SU-DHL-6 (cell line): ENCODE measurements around the gene CCM2.

ENCODE experiments used
- H2AFZ ChIP-seq: fragments of 200-600 bp; sonication (generic); 2 replicates; pipeline ENCODE4 v1.6.1; 2014; ENCODE audit warnings: low read depth, mild to moderate bottlenecking, moderate library complexity, mixed read lengths, antibody characterized with exemption, low read length; ENCODE audit not compliant: severe bottlenecking
- H3F3A ChIP-seq: fragments of 200-600 bp; shearing (Covaris generic); 2 replicates; pipeline ENCODE4 v1.6.0; 2016; ENCODE audit warnings: antibody characterized with exemption, mild to moderate bottlenecking; ENCODE audit not compliant: insufficient read depth
- H3K27ac ChIP-seq: fragments of 200-600 bp; sonication (generic); 2 replicates; pipeline ENCODE4 v1.5.1; 2016; ENCODE audit warnings: low read depth, mild to moderate bottlenecking, low read length, moderate library complexity, mixed read lengths
- H3K27me3 ChIP-seq: fragments of 200-600 bp; sonication (generic), shearing (Covaris generic); 2 replicates; pipeline ENCODE4 v1.6.0; 2014; ENCODE audit warnings: mild to moderate bottlenecking, low read length
- H3K36me3 ChIP-seq: fragments of 200-600 bp; sonication (generic); 2 replicates; pipeline ENCODE4 v1.6.1; 2014; ENCODE audit warnings: mild to moderate bottlenecking, low read length, mixed read lengths
- H3K4me2 ChIP-seq: fragments of 300-600, 200-600 bp; shearing (Covaris generic), sonication (generic); 2 replicates; pipeline ENCODE4 v1.6.0; 2014; ENCODE audit warnings: low read length, low read depth, mild to moderate bottlenecking; ENCODE audit not compliant: poor library complexity, severe bottlenecking
- H3K4me3 ChIP-seq: fragments of 200-600 bp; sonication (generic); 2 replicates; pipeline ENCODE4 v1.5.1; 2014; ENCODE audit warnings: antibody characterized with exemption, low read length, mild to moderate bottlenecking, mixed read lengths; ENCODE audit not compliant: insufficient read depth, poor library complexity, severe bottlenecking
- H3K79me2 ChIP-seq: fragments of 200-600 bp; sonication (generic); 2 replicates; pipeline ENCODE4 v1.6.1; 2014; ENCODE audit warnings: mild to moderate bottlenecking, low read length, moderate library complexity; ENCODE audit not compliant: insufficient read depth
- H3K9ac ChIP-seq: fragments of 200-600 bp; sonication (generic); 2 replicates; pipeline ENCODE4 v1.7.0; 2014; ENCODE audit warnings: mild to moderate bottlenecking, low read length
- H3K9me2 ChIP-seq: fragments of 200-600 bp; sonication (generic); replicated peaks from 2 replicates; pipeline ENCODE4 v1.6.1; 2014; ENCODE audit warnings: low read length; ENCODE audit not compliant: insufficient read depth
- H3K9me3 ChIP-seq: fragments of 200-600 bp; sonication (generic); 2 replicates; pipeline ENCODE4 v1.6.1; 2014; ENCODE audit warnings: low read length, mixed read lengths; ENCODE audit not compliant: insufficient read depth
- H4K20me1 ChIP-seq: fragments of 200-600 bp; sonication (generic); 2 replicates; pipeline ENCODE4 v1.6.1; 2014; ENCODE audit warnings: low read depth, mild to moderate bottlenecking, antibody characterized with exemption, low read length, moderate library complexity, mixed read lengths
- EZH2phosphoT487 ChIP-seq: fragments of 200-600 bp; sonication (generic), shearing (Covaris generic); conservative IDR thresholded peaks from 2 replicates; pipeline ENCODE4 v1.6.1; 2018; ENCODE audit warnings: mild to moderate bottlenecking, antibody characterized with exemption, low read length, moderate library complexity, mixed read lengths
- TF ChIP-seq, protein P1 (sequence below): fragments of 200-600 bp; sonication (generic); IDR thresholded peaks from one replicate; pipeline ENCODE4 v1.5.1; 2017; ENCODE audit warnings: antibody characterized with exemption, mild to moderate bottlenecking, low read length, moderate library complexity; ENCODE audit not compliant: insufficient read depth, poor library complexity, severe bottlenecking

Gene CCM2

DNA sequence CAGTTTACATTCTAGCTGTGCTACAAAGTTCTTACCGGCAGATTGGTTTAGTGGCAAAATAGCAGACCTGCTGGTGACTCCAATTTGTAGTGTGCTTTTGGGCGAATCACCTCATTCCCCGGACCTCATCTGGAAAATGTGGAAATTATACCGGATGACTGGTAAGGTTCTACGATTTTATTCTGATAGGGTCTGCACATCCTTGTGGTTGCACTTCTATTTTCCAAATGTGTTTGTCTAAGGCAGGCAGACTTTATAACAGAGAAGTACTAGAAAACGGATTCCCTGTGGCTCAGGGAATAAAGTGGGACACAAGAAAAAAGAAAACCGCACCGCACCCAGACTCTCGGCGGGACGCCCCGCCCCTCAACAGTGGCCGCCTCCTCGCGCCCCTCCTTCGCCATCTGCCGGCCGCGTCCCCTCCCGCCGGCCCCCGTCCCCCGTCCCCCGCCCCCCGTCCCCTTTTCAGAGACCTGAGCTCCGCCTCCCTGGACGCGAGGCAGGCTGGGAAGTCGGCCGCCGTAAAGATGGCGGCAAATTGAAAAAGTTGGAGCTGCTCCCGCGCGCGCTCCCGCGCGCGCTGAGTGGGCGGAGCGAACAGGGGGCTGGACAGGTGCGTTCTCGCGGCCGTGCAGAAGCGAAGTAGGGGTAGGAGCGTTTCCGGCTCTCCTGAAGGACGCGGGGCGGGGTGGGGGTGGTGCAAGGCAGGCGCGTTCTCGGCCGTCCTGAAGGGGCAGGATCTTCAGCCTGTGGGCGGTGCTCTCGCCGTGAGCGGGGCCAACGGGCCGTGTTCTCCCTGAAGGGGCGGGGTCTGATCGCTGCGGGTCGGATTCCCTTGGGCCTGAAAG, 532 bp upstream of the CCM2 start:
- Histone ChIP-seq H3K9ac (peak overlapping the region; percentile 76), H3K9me2 (no peaks in the 10 kb centered on the region), H4K20me1 (no peaks in the 10 kb centered on the region), H3K4me3 (peak overlapping the region; percentile 86), H3K4me2 (peak overlapping the region; percentile 85), H3K27me3 (no peaks in the 10 kb centered on the region), H2AFZ (peak overlapping the region; percentile 20), H3K36me3 (peaks cover 7% of the 10 kb centered on the region; the same call in 1 of the 2 replicates), H3F3A (peaks cover 76% of the 10 kb centered on the region), H3K9me3 (no peaks in the 10 kb centered on the region), H3K79me2 (peaks cover 41% of the 10 kb centered on the region), H3K27ac (peak overlapping the region; percentile 97)
- TF ChIP-seq EZH2phosphoT487, result no peak
- TF ChIP-seq, protein P1, sequence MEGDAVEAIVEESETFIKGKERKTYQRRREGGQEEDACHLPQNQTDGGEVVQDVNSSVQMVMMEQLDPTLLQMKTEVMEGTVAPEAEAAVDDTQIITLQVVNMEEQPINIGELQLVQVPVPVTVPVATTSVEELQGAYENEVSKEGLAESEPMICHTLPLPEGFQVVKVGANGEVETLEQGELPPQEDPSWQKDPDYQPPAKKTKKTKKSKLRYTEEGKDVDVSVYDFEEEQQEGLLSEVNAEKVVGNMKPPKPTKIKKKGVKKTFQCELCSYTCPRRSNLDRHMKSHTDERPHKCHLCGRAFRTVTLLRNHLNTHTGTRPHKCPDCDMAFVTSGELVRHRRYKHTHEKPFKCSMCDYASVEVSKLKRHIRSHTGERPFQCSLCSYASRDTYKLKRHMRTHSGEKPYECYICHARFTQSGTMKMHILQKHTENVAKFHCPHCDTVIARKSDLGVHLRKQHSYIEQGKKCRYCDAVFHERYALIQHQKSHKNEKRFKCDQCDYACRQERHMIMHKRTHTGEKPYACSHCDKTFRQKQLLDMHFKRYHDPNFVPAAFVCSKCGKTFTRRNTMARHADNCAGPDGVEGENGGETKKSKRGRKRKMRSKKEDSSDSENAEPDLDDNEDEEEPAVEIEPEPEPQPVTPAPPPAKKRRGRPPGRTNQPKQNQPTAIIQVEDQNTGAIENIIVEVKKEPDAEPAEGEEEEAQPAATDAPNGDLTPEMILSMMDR, result no peak

DNA sequence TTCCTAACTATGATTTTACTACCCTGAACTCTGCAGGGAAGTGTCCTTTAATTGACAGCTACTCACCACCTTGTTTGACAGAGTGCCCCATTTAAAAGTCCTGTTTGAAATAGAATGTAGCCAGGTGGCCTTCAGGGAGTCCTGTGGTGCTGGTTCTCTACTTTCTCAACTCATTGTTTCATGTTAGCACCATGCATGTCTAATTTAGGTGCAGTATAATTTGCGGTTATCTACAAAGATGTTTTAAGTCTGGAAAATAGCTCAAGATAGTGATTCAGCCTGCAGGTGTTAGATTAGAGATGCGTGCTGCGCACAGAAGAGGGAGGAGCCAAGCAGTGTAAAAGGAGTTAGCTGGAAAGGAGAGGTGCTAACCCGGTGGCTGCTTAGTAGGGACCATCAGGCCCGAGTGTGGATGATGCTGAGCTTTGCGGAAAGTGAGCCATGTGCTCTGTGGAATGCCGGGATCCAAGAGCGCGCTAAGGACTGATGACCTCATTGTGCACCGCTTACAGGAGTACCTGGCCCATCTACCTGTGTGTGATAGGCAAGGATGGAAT, 1.2 kb downstream of the CCM2 start:
- no peaks in the 10 kb centered on the region for H3K9me3 ChIP-seq
- peak overlapping the region; percentile 93 for H3K4me2 ChIP-seq
- no peak for TF ChIP-seq EZH2phosphoT487
- TF ChIP-seq, protein P1, result no peak
- peaks cover 6% of the 10 kb centered on the region; the same call in 1 of the 2 replicates for H4K20me1 ChIP-seq
- H2AFZ ChIP-seq, result no peak overlapping the region
- H3K27ac ChIP-seq, result peak overlapping the region; percentile 96
- H3K79me2 ChIP-seq, result peaks cover 59% of the 10 kb centered on the region
- peak overlapping the region; percentile 95 for H3K4me3 ChIP-seq
- peaks cover 7% of the 10 kb centered on the region; the same call in 1 of the 2 replicates for H3K36me3 ChIP-seq
- H3F3A ChIP-seq, result peaks cover 75% of the 10 kb centered on the region
- H3K9me2 ChIP-seq, result no peaks in the 10 kb centered on the region
- peak overlapping the region; percentile 97 for H3K9ac ChIP-seq
- H3K27me3 ChIP-seq, result no peaks in the 10 kb centered on the region

DNA sequence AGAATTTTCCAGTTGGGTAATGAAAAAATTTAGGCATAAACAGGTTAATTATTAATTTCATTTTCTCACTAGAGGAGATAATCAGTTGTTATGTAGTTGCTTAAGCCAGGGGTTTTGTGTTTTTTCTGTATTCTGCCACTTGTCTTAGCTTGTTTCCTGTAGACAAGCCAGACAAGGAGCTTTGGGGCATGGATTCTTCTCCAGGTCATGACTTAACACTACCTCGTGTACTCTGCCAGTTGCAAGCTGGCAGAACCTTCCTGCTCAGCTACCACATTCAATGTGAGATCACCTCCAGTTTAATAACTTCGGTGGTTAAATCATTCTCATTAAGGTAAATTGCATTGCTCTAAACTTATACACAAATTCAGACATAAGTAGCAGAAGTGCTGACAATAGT, 1.8 kb downstream of the CCM2 start:
- Histone ChIP-seq H3F3A (peaks cover 72% of the 10 kb centered on the region), H3K9me3 (no peaks in the 10 kb centered on the region), H3K27ac (peak overlapping the region; percentile 96), H3K36me3 (peaks cover 7% of the 10 kb centered on the region; the same call in 1 of the 2 replicates), H3K4me3 (peak overlapping the region; percentile 95), H2AFZ (no peak overlapping the region), H3K9ac (peak overlapping the region; percentile 97), H3K79me2 (peaks cover 65% of the 10 kb centered on the region), H3K4me2 (peak overlapping the region; percentile 93), H3K9me2 (no peaks in the 10 kb centered on the region), H4K20me1 (peaks cover 8% of the 10 kb centered on the region; the same call in 1 of the 2 replicates), H3K27me3 (no peaks in the 10 kb centered on the region)
- TF ChIP-seq EZH2phosphoT487, result no peak
- TF ChIP-seq, protein P1, result no peak
